BE2C (cell line): Measurements from ENCODE around the gene CCK.

Experiments
- DNase-seq: peaks from one replicate; pipeline ENCODE4 v3.0.0-alpha.2; 2020
- H3K27me3 ChIP-seq: fragments of 250-450 bp; sonication (Bioruptor Pico); 2 replicates; pipeline ENCODE4 v1.5.1; 2020; ENCODE audit warnings: mild to moderate bottlenecking
- H3K36me3 ChIP-seq: fragments of 250-450 bp; sonication (Bioruptor Pico); 2 replicates; pipeline ENCODE4 v1.5.1; 2020; ENCODE audit warnings: mild to moderate bottlenecking
- H3K4me1 ChIP-seq: fragments of 250-450 bp; sonication (Bioruptor Pico); 2 replicates; pipeline ENCODE4 v1.5.1; 2020
- H3K4me3 ChIP-seq: 2 replicates; pipeline ENCODE4 v1.5.1; 2011; ENCODE audit warnings: low read depth, low read length
- H3K9me3 ChIP-seq: fragments of 250-450 bp; sonication (Bioruptor Pico); 2 replicates; pipeline ENCODE4 v1.5.1; 2020
- TF ChIP-seq, protein P1 (sequence below): IDR thresholded peaks from 2 replicates; pipeline ENCODE4 v1.5.1; 2012; ENCODE audit warnings: mild to moderate bottlenecking, low read depth, low read length

CCK gene

DNA sequence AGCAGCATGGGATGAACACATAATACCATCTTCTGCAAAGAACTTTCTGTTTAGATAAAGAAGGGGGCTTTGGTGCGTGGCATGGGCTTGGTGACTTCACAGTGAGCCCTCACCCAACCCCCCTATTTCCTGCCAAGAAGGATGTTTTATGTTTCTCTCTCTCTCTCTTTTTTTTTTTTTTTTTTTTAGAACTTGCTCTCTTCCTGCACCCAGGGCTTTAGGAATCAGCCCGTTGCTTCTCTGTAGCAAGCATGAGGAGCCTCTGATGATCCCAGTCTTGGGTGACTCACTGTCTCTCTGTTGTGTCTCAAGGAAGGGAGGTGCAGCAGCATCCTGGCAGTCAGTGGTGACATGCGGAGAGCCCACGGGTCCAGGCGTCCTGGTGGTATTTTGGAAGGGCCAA, 49.1 kb downstream of the CCK start:
- TF ChIP-seq, protein P1, sequence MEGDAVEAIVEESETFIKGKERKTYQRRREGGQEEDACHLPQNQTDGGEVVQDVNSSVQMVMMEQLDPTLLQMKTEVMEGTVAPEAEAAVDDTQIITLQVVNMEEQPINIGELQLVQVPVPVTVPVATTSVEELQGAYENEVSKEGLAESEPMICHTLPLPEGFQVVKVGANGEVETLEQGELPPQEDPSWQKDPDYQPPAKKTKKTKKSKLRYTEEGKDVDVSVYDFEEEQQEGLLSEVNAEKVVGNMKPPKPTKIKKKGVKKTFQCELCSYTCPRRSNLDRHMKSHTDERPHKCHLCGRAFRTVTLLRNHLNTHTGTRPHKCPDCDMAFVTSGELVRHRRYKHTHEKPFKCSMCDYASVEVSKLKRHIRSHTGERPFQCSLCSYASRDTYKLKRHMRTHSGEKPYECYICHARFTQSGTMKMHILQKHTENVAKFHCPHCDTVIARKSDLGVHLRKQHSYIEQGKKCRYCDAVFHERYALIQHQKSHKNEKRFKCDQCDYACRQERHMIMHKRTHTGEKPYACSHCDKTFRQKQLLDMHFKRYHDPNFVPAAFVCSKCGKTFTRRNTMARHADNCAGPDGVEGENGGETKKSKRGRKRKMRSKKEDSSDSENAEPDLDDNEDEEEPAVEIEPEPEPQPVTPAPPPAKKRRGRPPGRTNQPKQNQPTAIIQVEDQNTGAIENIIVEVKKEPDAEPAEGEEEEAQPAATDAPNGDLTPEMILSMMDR: no peak
- no peak for DNase-seq
- Histone ChIP-seq H3K36me3 (no peaks in the 10 kb centered on the region), H3K4me3 (no peak overlapping the region), H3K27me3 (no peaks in the 10 kb centered on the region), H3K9me3 (no peaks in the 10 kb centered on the region), H3K4me1 (no peaks in the 10 kb centered on the region)

DNA sequence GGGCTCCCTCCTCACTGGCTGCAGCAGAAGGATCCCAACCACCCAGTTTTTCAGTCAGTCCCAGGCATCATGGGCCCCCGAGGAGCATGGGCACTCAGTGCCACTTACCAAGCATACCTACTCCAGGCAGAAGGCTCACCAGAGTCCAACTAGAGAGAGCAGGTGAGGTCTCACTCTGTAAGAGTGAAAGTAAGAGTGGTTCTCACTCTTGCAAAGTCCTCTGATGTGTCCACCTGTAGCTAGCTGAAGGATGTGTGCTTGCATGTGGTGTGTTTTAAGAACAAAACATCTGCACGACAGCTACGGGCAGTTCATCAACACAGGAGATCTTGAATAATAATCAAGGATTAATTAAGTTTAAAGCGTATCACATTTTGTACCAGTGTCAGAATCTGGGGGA, 49.7 kb downstream of the CCK start:
- DNase-seq: no peak
- Histone ChIP-seq H3K36me3 (no peaks in the 10 kb centered on the region), H3K4me3 (no peak overlapping the region), H3K4me1 (no peaks in the 10 kb centered on the region), H3K9me3 (no peaks in the 10 kb centered on the region), H3K27me3 (no peaks in the 10 kb centered on the region)
- TF ChIP-seq, protein P1: no peak

DNA sequence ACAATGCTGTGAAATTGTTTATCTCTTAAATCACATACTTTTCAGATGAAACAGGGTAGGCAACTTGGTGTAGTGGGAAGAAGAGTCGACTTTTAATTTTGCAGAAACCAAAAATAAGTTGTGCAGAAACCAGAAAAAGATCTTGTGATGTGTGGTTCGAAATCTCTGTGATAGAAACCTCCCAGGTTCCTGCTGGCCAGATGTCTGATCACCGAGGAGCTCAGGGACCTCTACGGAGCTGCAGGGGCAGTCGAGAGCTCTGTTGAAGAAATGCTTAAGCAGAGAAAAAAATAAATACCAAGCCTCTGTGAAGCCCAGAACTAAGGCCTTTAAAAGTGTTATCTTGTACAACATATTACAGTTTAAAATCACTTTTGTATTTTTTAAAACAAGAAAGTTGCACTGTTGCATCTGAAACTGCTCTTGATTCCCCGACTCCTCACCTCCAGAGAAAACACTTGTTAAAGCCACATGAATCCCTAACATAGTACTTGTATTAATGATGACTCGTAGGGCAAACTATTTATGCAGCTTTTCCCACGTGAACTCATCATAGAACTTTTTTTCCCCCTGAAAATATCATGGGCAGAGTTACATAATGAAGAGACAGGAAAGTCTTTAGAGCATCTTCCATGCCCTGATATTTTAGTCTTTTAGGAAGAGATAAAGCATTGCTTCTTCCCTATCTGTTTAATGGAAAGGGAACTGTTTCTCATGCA, 51.3 kb downstream of the CCK start:
- H3K36me3 ChIP-seq: no peaks in the 10 kb centered on the region
- TF ChIP-seq, protein P1: no peak
- no peaks in the 10 kb centered on the region for H3K9me3 ChIP-seq
- no peaks in the 10 kb centered on the region for H3K27me3 ChIP-seq
- H3K4me3 ChIP-seq: no peak overlapping the region
- no peaks in the 10 kb centered on the region for H3K4me1 ChIP-seq
- no peak for DNase-seq

DNA sequence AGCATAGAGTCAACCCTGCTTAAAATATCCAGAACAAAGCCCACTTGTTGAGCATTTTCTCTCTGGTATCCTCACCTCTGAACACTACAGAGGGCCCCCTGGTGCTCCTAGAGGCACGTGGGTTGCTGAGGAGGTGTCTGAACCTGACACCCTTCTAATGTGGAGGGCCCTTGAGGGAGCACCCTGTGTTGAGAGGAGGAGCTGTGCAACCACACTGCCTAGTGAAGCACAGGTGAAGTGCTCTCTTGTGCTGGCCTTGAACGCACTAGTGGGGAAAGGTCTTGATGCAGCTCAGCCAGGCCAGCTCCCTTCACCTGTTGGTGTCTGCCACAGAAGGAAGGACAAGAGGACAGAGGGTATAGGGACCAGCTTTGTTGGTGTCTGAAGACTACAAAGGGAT, 51.9 kb downstream of the CCK start:
- Histone ChIP-seq H3K4me1 (no peaks in the 10 kb centered on the region), H3K36me3 (no peaks in the 10 kb centered on the region), H3K9me3 (no peaks in the 10 kb centered on the region), H3K4me3 (no peak overlapping the region), H3K27me3 (no peaks in the 10 kb centered on the region)
- TF ChIP-seq, protein P1: no peak
- DNase-seq: no peak

DNA sequence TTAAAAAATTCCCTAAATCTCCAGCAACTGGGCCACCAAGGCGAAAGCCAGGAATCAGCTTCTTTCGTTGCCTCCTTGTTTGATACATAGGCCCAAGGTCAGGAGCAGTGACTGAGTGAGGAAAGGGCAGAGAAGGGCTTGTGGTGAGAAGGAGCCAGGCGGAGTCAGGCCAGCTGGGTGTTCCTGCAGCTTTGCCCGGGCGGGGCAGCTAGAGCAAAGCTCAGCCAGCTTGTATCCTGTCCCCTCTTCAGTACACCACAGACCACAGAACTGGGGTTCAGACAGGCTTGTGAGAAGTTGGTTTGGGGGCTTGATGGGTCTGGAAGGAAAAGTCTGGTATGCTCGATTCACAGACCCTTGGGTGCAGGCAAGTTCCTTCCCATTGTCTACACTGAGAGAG, 52.6 kb downstream of the CCK start:
- TF ChIP-seq, protein P1: no peak
- H3K4me1 ChIP-seq: no peaks in the 10 kb centered on the region
- DNase-seq: no peak
- no peaks in the 10 kb centered on the region for H3K9me3 ChIP-seq
- H3K27me3 ChIP-seq: no peaks in the 10 kb centered on the region
- no peaks in the 10 kb centered on the region for H3K36me3 ChIP-seq
- no peak overlapping the region for H3K4me3 ChIP-seq

- Histone ChIP-seq H3K36me3 (no peaks in the 10 kb centered on the region), H3K4me3 (no peak overlapping the region), H3K4me1 (no peaks in the 10 kb centered on the region), H3K9me3 (no peaks in the 10 kb centered on the region), H3K27me3 (no peaks in the 10 kb centered on the region)
- TF ChIP-seq, protein P1: no peak
- DNase-seq: no peak
Measured at GRCh38 chr3:42210726-42211125, 55.3 kb downstream of the CCK start.
